Thoracic aorta (tissue), 2 donors: ENCODE data around the gene COPZ1. TPM values are rescaled to one million over a fixed set of nuclear protein-coding genes. Genes with fewer than 3 reads are reported as not detected.

Experiments used
- ATAC-seq: fragments of 150-250 bp; one replicate; pipeline ENCODE4 v1.8.0; 2017; ENCODE audit warnings: low read depth; ENCODE audit not compliant: insufficient number of reproducible peaks, low FRiP score
- DNase-seq: peaks from one replicate; pipeline ENCODE4 v3.0.0-alpha.2; 2020; ENCODE audit warnings: low spot score
- H3K27ac ChIP-seq, 2 donors: fragments of 200-600 bp; sonication (generic); 1 replicate in 1 of 2; 2 replicates in 1 of 2; pipeline ENCODE4 v1.5.1; 2016; ENCODE audit warnings: mild to moderate bottlenecking in 2 of 2, moderate library complexity in 2 of 2
- H3K27me3 ChIP-seq: fragments of 200-600 bp; sonication (generic); replicated peaks from 2 replicates; pipeline ENCODE4 v1.6.0; 2016; ENCODE audit warnings: mild to moderate bottlenecking; ENCODE audit not compliant: insufficient read depth
- H3K36me3 ChIP-seq: fragments of 200-600 bp; sonication (generic); one replicate; pipeline ENCODE4 v1.5.1; 2016
- H3K4me1 ChIP-seq, 2 donors: fragments of 200-600 bp; sonication (generic); 1 replicate in 1 of 2; 2 replicates in 1 of 2; pipeline versions ENCODE4 v1.5.1 to v1.6.0; 2016; ENCODE audit warnings: low read depth in 2 of 2, mild to moderate bottlenecking in 1 of 2; ENCODE audit not compliant: control insufficient read depth in 1 of 2
- H3K4me3 ChIP-seq: fragments of 200-600 bp; sonication (generic); 2 replicates; pipeline ENCODE4 v1.5.1; 2016; ENCODE audit warnings: mild to moderate bottlenecking
- H3K9me3 ChIP-seq: fragments of 200-600 bp; sonication (generic); 2 replicates; pipeline ENCODE4 v1.5.1; 2016
- CTCF ChIP-seq: fragments of 200-600 bp; sonication (generic); IDR thresholded peaks from one replicate; pipeline ENCODE4 v1.5.1; 2019; ENCODE audit warnings: antibody characterized with exemption
- total RNA-seq, 2 donors: library from RNA; depleted of rRNA; stranded (reverse); fragments of >200 nt; gene quantifications; one replicate each; pipeline versions ENCODE4 v1.1.0 to v1.2.3, GENCODE V29; 2016

The COPZ1 gene
- total RNA-seq, 2 donors from 2014 or later, result 38.7 to 59.4 TPM

GRCh38 chr12:54328595-54329337, 3.8 kb downstream of the COPZ1 start:
- DNase-seq (no peak), ATAC-seq (no peak)
- Histone ChIP-seq H3K27ac (no peak overlapping the region), H3K4me3 (no peak overlapping the region), H3K9me3 (no peaks in the 10 kb centered on the region), H3K27me3 (no peaks in the 10 kb centered on the region), H3K36me3 (no peaks in the 10 kb centered on the region), H3K4me1 (peaks cover 19 to 47% of the 10 kb centered on the region in 2 donors)
- TF ChIP-seq CTCF, result no peak

- no peaks in the 10 kb centered on the region for H3K27me3 ChIP-seq
- no peaks in the 10 kb centered on the region for H3K9me3 ChIP-seq
- ATAC-seq, result no peak
- peaks cover 19 to 43% of the 10 kb centered on the region in 2 donors for H3K4me1 ChIP-seq
- H3K4me3 ChIP-seq, result no peak overlapping the region
- no peaks in the 10 kb centered on the region for H3K36me3 ChIP-seq
- no peak for TF ChIP-seq CTCF
- no peak overlapping the region for H3K27ac ChIP-seq
- DNase-seq, result no peak
Observed at GRCh38 chr12:54329759-54330158, 4.8 kb downstream of the COPZ1 start.

- H3K9me3 ChIP-seq, result no peaks in the 10 kb centered on the region
- no peak for TF ChIP-seq CTCF
- H3K4me1 ChIP-seq, result peaks cover 19 to 42% of the 10 kb centered on the region in 2 donors
- no peak for ATAC-seq
- DNase-seq, result no peak
- no peaks in the 10 kb centered on the region for H3K36me3 ChIP-seq
- H3K27ac ChIP-seq, result no peak overlapping the region
- no peak overlapping the region for H3K4me3 ChIP-seq
- no peaks in the 10 kb centered on the region for H3K27me3 ChIP-seq
Observed at GRCh38 chr12:54330442-54330841, 5.5 kb downstream of the COPZ1 start.

GRCh38 chr12:54331461-54331860, 6.5 kb downstream of the COPZ1 start:
- no peaks in the 10 kb centered on the region for H3K9me3 ChIP-seq
- TF ChIP-seq CTCF, result no peak
- H3K4me1 ChIP-seq, result peaks cover 15 to 44% of the 10 kb centered on the region in 2 donors
- no peak overlapping the region for H3K4me3 ChIP-seq
- DNase-seq (no peak), ATAC-seq (no peak)
- H3K27me3 ChIP-seq, result no peaks in the 10 kb centered on the region
- H3K27ac ChIP-seq, result no peak overlapping the region
- H3K36me3 ChIP-seq, result no peaks in the 10 kb centered on the region

- Histone ChIP-seq H3K27ac (no peak overlapping the region), H3K27me3 (no peaks in the 10 kb centered on the region), H3K4me3 (no peak overlapping the region), H3K4me1 (peaks cover 31 to 48% of the 10 kb centered on the region in 2 donors), H3K36me3 (no peaks in the 10 kb centered on the region), H3K9me3 (no peaks in the 10 kb centered on the region)
- ATAC-seq, result no peak
- DNase-seq, result no peak
- no peak for TF ChIP-seq CTCF
Observed at GRCh38 chr12:54333420-54334034, 8.6 kb downstream of the COPZ1 start.
